Left ventricle myocardium inferior (tissue), 1 donor: ENCODE measurements around the gene NEURL2. TPM values are rescaled to one million over a fixed set of nuclear protein-coding genes. Genes with fewer than 3 reads are reported as not detected.

Experiments
- DNase-seq: peaks from one replicate; pipeline ENCODE4 v3.0.0-alpha.2; 2020
- H3K27ac ChIP-seq: fragments of 200-600 bp; replicated peaks from 2 replicates; pipeline ENCODE4 v1.8.0; 2021
- H3K27me3 ChIP-seq: fragments of 200-600 bp; 2 replicates; pipeline ENCODE4 v1.8.0; 2021; ENCODE audit warnings: low read depth
- H3K36me3 ChIP-seq: fragments of 200-600 bp; 2 replicates; pipeline ENCODE4 v1.8.0; 2021
- H3K4me1 ChIP-seq: fragments of 200-600 bp; 2 replicates; pipeline ENCODE4 v1.8.0; 2021
- H3K4me3 ChIP-seq: fragments of 200-600 bp; 2 replicates; pipeline ENCODE4 v1.8.0; 2021; ENCODE audit warnings: mild to moderate bottlenecking, moderate library complexity
- H3K9me3 ChIP-seq: fragments of 200-600 bp; replicated peaks from 2 replicates; pipeline ENCODE4 v1.8.0; 2021
- intact Hi-C: fragments of 100-400 bp; cut with micrococcal nuclease; formaldehyde crosslinking; loops from one replicate; pipeline ENCODE4 v1.11.0; 2022
- total RNA-seq: library from RNA; stranded (reverse); fragmentation: NEBNext Ultra II Directional; extraction: Animal tissue kit (Norgen Biotek cat#: 25700); gene quantifications from one replicate; pipeline ENCODE4 v1.2.1, GENCODE V29; 2021
- TF ChIP-seq, protein P1 (sequence below): fragments of 200-600 bp; IDR thresholded peaks from 2 replicates; pipeline ENCODE4 v1.8.0; 2021; ENCODE audit warnings: antibody characterized with exemption, mild to moderate bottlenecking, borderline replicate concordance
- donor health status: DM: no; HTN: yes; CAD: no; lungs with severe emphysema.

The NEURL2 gene
- total RNA-seq, 1 donor from 2014 or later, result 7.6 TPM

- H3K27me3 ChIP-seq, result no peaks in the 10 kb centered on the region
- DNase-seq, result no peak
- no peak within 1 kb of the TSS for H3K4me3 ChIP-seq
- no peak within 1 kb of the TSS for H3K27ac ChIP-seq
- peaks cover 39% of the 10 kb centered on the region for H3K36me3 ChIP-seq
- peaks cover 57% of the 10 kb centered on the region for H3K4me1 ChIP-seq
- no peaks in the 10 kb centered on the region for H3K9me3 ChIP-seq
- intact Hi-C loops, result no loop called here
- TF ChIP-seq, protein P1, sequence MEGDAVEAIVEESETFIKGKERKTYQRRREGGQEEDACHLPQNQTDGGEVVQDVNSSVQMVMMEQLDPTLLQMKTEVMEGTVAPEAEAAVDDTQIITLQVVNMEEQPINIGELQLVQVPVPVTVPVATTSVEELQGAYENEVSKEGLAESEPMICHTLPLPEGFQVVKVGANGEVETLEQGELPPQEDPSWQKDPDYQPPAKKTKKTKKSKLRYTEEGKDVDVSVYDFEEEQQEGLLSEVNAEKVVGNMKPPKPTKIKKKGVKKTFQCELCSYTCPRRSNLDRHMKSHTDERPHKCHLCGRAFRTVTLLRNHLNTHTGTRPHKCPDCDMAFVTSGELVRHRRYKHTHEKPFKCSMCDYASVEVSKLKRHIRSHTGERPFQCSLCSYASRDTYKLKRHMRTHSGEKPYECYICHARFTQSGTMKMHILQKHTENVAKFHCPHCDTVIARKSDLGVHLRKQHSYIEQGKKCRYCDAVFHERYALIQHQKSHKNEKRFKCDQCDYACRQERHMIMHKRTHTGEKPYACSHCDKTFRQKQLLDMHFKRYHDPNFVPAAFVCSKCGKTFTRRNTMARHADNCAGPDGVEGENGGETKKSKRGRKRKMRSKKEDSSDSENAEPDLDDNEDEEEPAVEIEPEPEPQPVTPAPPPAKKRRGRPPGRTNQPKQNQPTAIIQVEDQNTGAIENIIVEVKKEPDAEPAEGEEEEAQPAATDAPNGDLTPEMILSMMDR, result no peak
Measured at GRCh38 chr20:45887346-45887715, 3.7 kb downstream of the NEURL2 start, which contains the start of gene SPATA25. Gene SPATA25 (minus strand): TSS chr20:45887622. CDS start chr20:45887590, 32 bp downstream.

DNA sequence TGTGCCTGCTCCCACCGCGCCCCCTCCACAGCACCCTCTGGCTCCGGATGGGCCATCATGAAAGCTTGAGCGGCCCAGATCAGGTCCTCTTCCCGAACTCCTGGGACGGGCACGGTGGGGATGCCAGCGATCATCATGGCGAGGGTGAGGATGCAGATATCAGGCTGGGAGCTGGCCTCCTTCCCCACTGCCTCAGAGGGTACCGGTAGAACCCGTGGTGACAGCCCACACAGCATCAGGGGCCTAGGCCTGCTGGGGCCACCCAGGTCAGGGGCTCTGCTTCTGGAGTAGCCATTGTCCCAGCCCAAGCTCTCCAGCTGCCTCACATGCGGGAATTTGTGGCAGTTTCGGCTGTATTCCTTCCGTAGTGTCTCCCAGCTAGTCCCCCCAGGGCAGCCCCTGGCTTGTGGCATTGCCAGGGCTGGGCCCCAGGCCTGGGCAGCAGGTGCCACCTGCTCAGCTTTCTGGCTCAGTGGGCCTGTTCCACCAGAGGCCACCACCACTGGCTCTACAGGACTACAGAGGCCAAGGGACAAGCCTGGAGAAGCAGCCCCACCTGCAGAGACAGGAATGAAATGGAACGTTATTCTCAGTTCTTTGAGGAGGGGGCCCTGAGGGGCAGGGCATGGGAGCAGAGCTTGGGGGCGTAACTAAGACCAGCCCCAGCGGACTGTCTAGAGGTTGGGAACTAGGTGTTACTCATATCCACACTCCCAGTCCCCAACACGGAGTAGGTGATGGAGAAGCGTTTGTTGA is 4.2 kb downstream of the NEURL2 start:
- Histone ChIP-seq H3K4me1 (peaks cover 57% of the 10 kb centered on the region), H3K27me3 (no peaks in the 10 kb centered on the region), H3K36me3 (peaks cover 38% of the 10 kb centered on the region), H3K4me3 (no peak overlapping the region), H3K27ac (no peak overlapping the region), H3K9me3 (no peaks in the 10 kb centered on the region)
- no peak for DNase-seq
- TF ChIP-seq, protein P1, result no peak
- intact Hi-C loops, result no loop called here

- TF ChIP-seq, protein P1, result no peak
- no peaks in the 10 kb centered on the region for H3K9me3 ChIP-seq
- H3K4me1 ChIP-seq, result peaks cover 49% of the 10 kb centered on the region
- no peak overlapping the region for H3K27ac ChIP-seq
- H3K4me3 ChIP-seq, result no peak overlapping the region
- intact Hi-C loops, result no loop called here
- DNase-seq, result no peak
- no peaks in the 10 kb centered on the region for H3K27me3 ChIP-seq
- peaks cover 38% of the 10 kb centered on the region for H3K36me3 ChIP-seq
Measured at GRCh38 chr20:45883100-45883469, 7.9 kb downstream of the NEURL2 start.

- H3K9me3 ChIP-seq, result no peaks in the 10 kb centered on the region
- H3K27me3 ChIP-seq, result no peaks in the 10 kb centered on the region
- H3K36me3 ChIP-seq, result peaks cover 42% of the 10 kb centered on the region
- H3K27ac ChIP-seq, result no peak overlapping the region
- no peak overlapping the region for H3K4me3 ChIP-seq
- peaks cover 48% of the 10 kb centered on the region for H3K4me1 ChIP-seq
- intact Hi-C loops, result no loop called here
- TF ChIP-seq, protein P1, result no peak
- no peak for DNase-seq
Measured at GRCh38 chr20:45882469-45883099, 8.4 kb downstream of the NEURL2 start.

GRCh38 chr20:45880988-45881788 is 9.8 kb downstream of the NEURL2 start, which contains the start of gene ZSWIM1:
Gene ZSWIM1 (plus strand): TSS chr20:45881227. CDS start chr20:45882593, 1,366 bp downstream.
- TF ChIP-seq, protein P1, result no peak
- peaks cover 38% of the 10 kb centered on the region for H3K36me3 ChIP-seq

More at GRCh38 chr20:45880988-45881788, 9.8 kb downstream of the NEURL2 start, which contains the start of gene ZSWIM1:
- peak within 1 kb of the TSS; percentile 88 for H3K27ac ChIP-seq
- peaks cover 48% of the 10 kb centered on the region for H3K4me1 ChIP-seq
- H3K27me3 ChIP-seq, result no peaks in the 10 kb centered on the region
- H3K4me3 ChIP-seq, result peak within 1 kb of the TSS; percentile 78
- DNase-seq, result peak; percentile 100
- intact Hi-C loops, result no loop called here
- no peaks in the 10 kb centered on the region for H3K9me3 ChIP-seq
